A549 (cell line): ENCODE measurements around the gene TCTN1.

Experiments used
- HDAC2 ChIP-seq: fragments of 200-600 bp; sonication (generic); IDR thresholded peaks from 2 replicates; pipeline ENCODE4 v1.6.1; 2016
- POLR2A ChIP-seq: IDR thresholded peaks from 2 replicates; pipeline ENCODE4 v1.6.1; 2012; ENCODE audit warnings: mild to moderate bottlenecking, low read length
- POLR2AphosphoS2 ChIP-seq: conservative IDR thresholded peaks from 2 replicates; pipeline ENCODE4 v1.6.1; 2012; ENCODE audit warnings: low read length, improper control_type of control experiment, inconsistent platforms
- SMC3 ChIP-seq: fragments of >200 bp; sonication (Bioruptor Twin); formaldehyde crosslinking; IDR thresholded peaks from 3 replicates; pipeline ENCODE4 v1.6.1; 2018; ENCODE audit warnings: inconsistent platforms
- SREBF2 ChIP-seq: fragments of 450-650 bp; IDR thresholded peaks from 2 replicates; pipeline ENCODE4 v1.6.1; 2014; ENCODE audit warnings: mild to moderate bottlenecking, moderate library complexity
- TF ChIP-seq, protein P1 (sequence below): fragments of >200 bp; sonication (Bioruptor Twin); formaldehyde crosslinking; IDR thresholded peaks from 3 replicates; pipeline ENCODE4 v1.5.1; 2016

DNA sequence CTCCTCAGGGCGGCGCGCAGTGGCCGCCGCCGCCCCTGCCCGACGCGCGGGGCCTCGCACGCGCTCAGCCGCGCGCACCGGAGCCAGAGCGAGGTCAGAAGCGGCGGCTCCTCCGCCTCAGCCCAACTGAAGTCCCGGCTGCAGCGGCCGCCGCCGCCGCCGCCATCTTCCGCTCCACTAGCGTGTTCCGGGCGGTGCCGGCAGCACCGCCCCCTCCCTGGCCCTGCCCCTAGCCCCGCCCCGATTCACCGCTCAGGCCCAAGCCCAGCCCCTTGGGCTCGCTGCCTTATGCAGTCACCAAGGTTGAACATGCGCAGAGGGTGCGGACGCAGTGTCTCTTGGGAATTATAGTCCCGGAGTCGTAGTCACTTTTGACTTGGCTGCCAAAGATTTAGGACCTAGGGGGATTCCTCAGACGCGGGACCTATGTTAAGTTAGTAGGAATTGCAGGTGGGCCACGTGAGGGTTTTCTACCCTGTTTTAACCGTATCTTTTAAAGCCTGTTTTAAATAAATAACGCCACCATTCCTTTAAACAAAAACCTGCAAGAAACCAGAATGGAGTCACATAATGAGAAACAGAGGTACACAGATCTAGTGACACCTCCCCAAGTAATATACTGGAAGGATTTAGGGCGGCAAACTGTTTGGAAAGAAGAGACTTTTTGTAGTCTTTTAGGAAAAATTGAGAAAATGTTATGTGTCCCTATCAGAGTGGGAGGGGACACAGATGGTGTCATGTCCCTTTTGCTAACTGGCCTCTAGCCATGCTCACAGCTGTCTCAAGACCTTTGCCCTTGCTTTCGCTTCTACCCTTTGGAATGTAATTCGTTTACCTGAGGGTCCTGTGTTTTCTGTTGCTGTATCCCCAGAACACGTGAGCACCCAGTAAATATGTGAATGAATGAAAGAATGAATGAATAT lies 30.5 kb upstream of the TCTN1 start, which contains the start of gene PPTC7:
- TF ChIP-seq POLR2A (peak; percentile 75), SREBF2 (no peak), HDAC2 (no peak), POLR2AphosphoS2 (no peak), SMC3 (no peak)
- TF ChIP-seq, protein P1, sequence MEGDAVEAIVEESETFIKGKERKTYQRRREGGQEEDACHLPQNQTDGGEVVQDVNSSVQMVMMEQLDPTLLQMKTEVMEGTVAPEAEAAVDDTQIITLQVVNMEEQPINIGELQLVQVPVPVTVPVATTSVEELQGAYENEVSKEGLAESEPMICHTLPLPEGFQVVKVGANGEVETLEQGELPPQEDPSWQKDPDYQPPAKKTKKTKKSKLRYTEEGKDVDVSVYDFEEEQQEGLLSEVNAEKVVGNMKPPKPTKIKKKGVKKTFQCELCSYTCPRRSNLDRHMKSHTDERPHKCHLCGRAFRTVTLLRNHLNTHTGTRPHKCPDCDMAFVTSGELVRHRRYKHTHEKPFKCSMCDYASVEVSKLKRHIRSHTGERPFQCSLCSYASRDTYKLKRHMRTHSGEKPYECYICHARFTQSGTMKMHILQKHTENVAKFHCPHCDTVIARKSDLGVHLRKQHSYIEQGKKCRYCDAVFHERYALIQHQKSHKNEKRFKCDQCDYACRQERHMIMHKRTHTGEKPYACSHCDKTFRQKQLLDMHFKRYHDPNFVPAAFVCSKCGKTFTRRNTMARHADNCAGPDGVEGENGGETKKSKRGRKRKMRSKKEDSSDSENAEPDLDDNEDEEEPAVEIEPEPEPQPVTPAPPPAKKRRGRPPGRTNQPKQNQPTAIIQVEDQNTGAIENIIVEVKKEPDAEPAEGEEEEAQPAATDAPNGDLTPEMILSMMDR: no peak
